ENCODE data around the gene RUBCNL. TPM values are rescaled to one million over a fixed set of nuclear protein-coding genes. Genes with fewer than 3 reads are reported as not detected.
"Not testable (repeated sequence)": the region's sequence is repeated elsewhere in the genome, so short reads cannot be mapped to it uniquely, and the experiment has no call there.

The RUBCNL gene
- total RNA-seq: 133 and 168 TPM in 2 replicates

GRCh38 chr13:46387064-46387851 is at the start of gene RUBCNL:
RUBCNL (minus strand) TSS chr13:46387252; CDS start chr13:46372475, 14,777 bp downstream.
- peak within 1 kb of the TSS; percentile 95 for H3K4me3 Mint-ChIP-seq
- ATAC-seq (ENCODE audit: low read depth) (peak; percentile 46), DNase-seq (peak; percentile 69)
- H3K27me3 Mint-ChIP-seq: no peaks in the 10 kb centered on the region
- intact Hi-C loops (cut with micrococcal nuclease): loop anchor here (1.0 to 5.0 kb wide), 5 partner anchors 10 to 168 kb away; no protein-coding TSS in a partner anchor
- peak within 1 kb of the TSS; percentile 93 for H3K27ac Mint-ChIP-seq
- POLR2A ChIA-PET: interaction anchor here (0.6 to 4.9 kb wide), 19 partner anchors 9 to 205 kb away, joined by 3 to 95 read pairs (median 5); partner anchors contain the start of genes LCP1 and LRCH1
- CTCF ChIA-PET: interaction anchor here (1.0 to 6.7 kb wide), 7 partner anchors 9 to 66 kb away, joined by 3 to 70 read pairs (median 3); no protein-coding TSS in a partner anchor
- H3K4me1 Mint-ChIP-seq: peaks cover 68% of the 10 kb centered on the region
- no peak for TF ChIP-seq CTCF (IDR thresholded peaks at IDR 0.05)
- no peaks in the 10 kb centered on the region for H3K9me3 Mint-ChIP-seq
- H3K36me3 Mint-ChIP-seq (ENCODE audit: low read depth): peaks cover 39% of the 10 kb centered on the region

- H3K9me3 Mint-ChIP-seq; H3K4me3 Mint-ChIP-seq; H3K27me3 Mint-ChIP-seq; intact Hi-C loops (cut with micrococcal nuclease); H3K4me1 Mint-ChIP-seq; H3K27ac Mint-ChIP-seq; CTCF ChIA-PET; ATAC-seq (ENCODE audit: low read depth); H3K36me3 Mint-ChIP-seq (ENCODE audit: low read depth); DNase-seq; POLR2A ChIA-PET: not testable (repeated sequence)
These were observed 42.5 kb upstream of the RUBCNL start for GRCh38 chr13:46429558-46429957.

GRCh38 chr13:46405457-46405856 is 18.4 kb upstream of the RUBCNL start:
- Mint-ChIP-seq H3K4me3 (no peak overlapping the region), H3K27me3 (no peaks in the 10 kb centered on the region), H3K27ac (no peak overlapping the region), H3K4me1 (peaks cover 53% of the 10 kb centered on the region), H3K36me3 (ENCODE audit: low read depth) (no peaks in the 10 kb centered on the region), H3K9me3 (no peaks in the 10 kb centered on the region)
- no peak for ATAC-seq (ENCODE audit: low read depth)
- intact Hi-C loops (cut with micrococcal nuclease): loop anchor here (2.0 kb wide), 1 partner anchor 15 kb away; no protein-coding TSS in a partner anchor
- DNase-seq: no peak
- POLR2A ChIA-PET: interaction anchor here (0.7 to 1.0 kb wide), 2 partner anchors 18 to 188 kb away, joined by 5 to 6 read pairs; partner anchors contain the start of gene RUBCNL
- CTCF ChIA-PET: no interaction called here
- no peak for TF ChIP-seq CTCF (IDR thresholded peaks at IDR 0.05)

- DNase-seq (no peak), ATAC-seq (ENCODE audit: low read depth) (no peak)
- ChIA-PET POLR2A (interaction anchor here (1.0 to 1.3 kb wide), 3 partner anchors 17 to 55 kb away, joined by 3 to 5 read pairs (median 3); partner anchors contain the start of gene RUBCNL), CTCF (interaction anchor here (0.7 to 1.1 kb wide), 2 partner anchors 11 to 219 kb away, joined by 3 read pairs; no protein-coding TSS in a partner anchor)
- Mint-ChIP-seq H3K36me3 (ENCODE audit: low read depth) (no peaks in the 10 kb centered on the region), H3K9me3 (no peaks in the 10 kb centered on the region), H3K27me3 (no peaks in the 10 kb centered on the region), H3K27ac (peak overlapping the region; percentile 13), H3K4me3 (no peak overlapping the region), H3K4me1 (peaks cover 61% of the 10 kb centered on the region)
- TF ChIP-seq CTCF (IDR thresholded peaks at IDR 0.05): no peak
- intact Hi-C loops (cut with micrococcal nuclease): loop anchor here (2.0 to 5.0 kb wide), 2 partner anchors 14 to 37 kb away; no protein-coding TSS in a partner anchor
These were observed 17.7 kb upstream of the RUBCNL start for GRCh38 chr13:46404733-46405100.

- no peaks in the 10 kb centered on the region for H3K27me3 Mint-ChIP-seq
- POLR2A ChIA-PET: interaction anchor here (0.7 to 1.3 kb wide), 3 partner anchors 15 to 54 kb away, joined by 3 to 5 read pairs (median 3); no protein-coding TSS in a partner anchor
- no peaks in the 10 kb centered on the region for H3K36me3 Mint-ChIP-seq (ENCODE audit: low read depth)
- CTCF ChIA-PET: interaction anchor here (0.7 to 1.1 kb wide), 2 partner anchors 11 to 218 kb away, joined by 3 read pairs; no protein-coding TSS in a partner anchor
- H3K9me3 Mint-ChIP-seq: no peaks in the 10 kb centered on the region
- DNase-seq (no peak), ATAC-seq (ENCODE audit: low read depth) (no peak)
- intact Hi-C loops (cut with micrococcal nuclease): loop anchor here (2.0 to 5.0 kb wide), 2 partner anchors 13 to 37 kb away; no protein-coding TSS in a partner anchor
- peaks cover 61% of the 10 kb centered on the region for H3K4me1 Mint-ChIP-seq
- TF ChIP-seq CTCF (IDR thresholded peaks at IDR 0.05): no peak
- peak overlapping the region; percentile 60 for H3K27ac Mint-ChIP-seq
- H3K4me3 Mint-ChIP-seq: no peak overlapping the region
These were observed 17.0 kb upstream of the RUBCNL start for GRCh38 chr13:46403851-46404732.

All from activated B cell treated with CpG ODN at 0.5 μM for 24 hours (primary cell).